PFSK-1 (cell line): ENCODE results near the gene NEK11.

Experiments used
- FOXP2 ChIP-seq: optimal IDR thresholded peaks from 2 replicates; pipeline ENCODE3; 2011; ENCODE audit warnings: borderline replicate concordance, control low read depth, inconsistent platforms; ENCODE audit not compliant: insufficient read depth; ENCODE audit errors: extremely low read length, extremely low read depth
- POLR2AphosphoS5 ChIP-seq: IDR thresholded peaks from 2 replicates; pipeline ENCODE4 v1.6.1; 2012; ENCODE audit warnings: low read depth, mild to moderate bottlenecking, control low read depth, low read length, moderate library complexity
- SIN3A ChIP-seq: IDR thresholded peaks from 2 replicates; pipeline ENCODE4 v1.6.1; 2012; ENCODE audit warnings: mild to moderate bottlenecking, low read length, moderate library complexity, borderline replicate concordance; ENCODE audit not compliant: insufficient read depth
- TAF1 ChIP-seq: IDR thresholded peaks from 2 replicates; pipeline ENCODE4 v1.6.1; 2012; ENCODE audit warnings: low read length, control low read depth, borderline replicate concordance; ENCODE audit not compliant: insufficient read depth
- TF ChIP-seq, protein P1 (sequence below), 2 experiments: IDR thresholded peaks; 2 replicates each; pipeline versions ENCODE4 v1.6.1 to v1.8.0; 2011 to 2012; ENCODE audit warnings: low read depth in 2 of 2, low read length in 2 of 2, control low read depth in 1 of 2, inconsistent platforms in 1 of 2, mild to moderate bottlenecking in 1 of 2, moderate library complexity in 1 of 2; ENCODE audit not compliant: insufficient read depth in 1 of 2

The NEK11 gene

DNA sequence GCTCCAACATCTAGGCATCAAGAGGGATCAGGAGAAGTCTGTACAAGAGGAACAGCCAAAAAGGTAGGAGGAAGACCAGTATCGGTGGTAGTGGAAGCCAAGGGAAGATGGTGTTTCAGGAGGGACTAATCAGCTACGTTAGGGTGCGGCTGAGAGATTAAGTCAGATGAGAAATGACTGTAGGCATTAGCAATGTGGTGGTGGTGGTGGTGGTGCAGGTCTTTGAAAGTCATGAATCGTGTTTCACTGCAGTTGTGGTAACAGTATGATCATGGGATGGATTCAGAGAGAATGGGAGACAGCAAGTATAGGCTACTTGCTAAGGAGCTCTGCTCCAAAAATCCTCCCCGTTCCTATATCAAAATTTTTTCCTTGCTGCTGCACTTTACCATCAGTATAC is 35.6 kb upstream of the NEK11 start:
- TF ChIP-seq POLR2AphosphoS5 (no peak), FOXP2 (no peak), SIN3A (no peak), TAF1 (no peak)
- TF ChIP-seq, protein P1, sequence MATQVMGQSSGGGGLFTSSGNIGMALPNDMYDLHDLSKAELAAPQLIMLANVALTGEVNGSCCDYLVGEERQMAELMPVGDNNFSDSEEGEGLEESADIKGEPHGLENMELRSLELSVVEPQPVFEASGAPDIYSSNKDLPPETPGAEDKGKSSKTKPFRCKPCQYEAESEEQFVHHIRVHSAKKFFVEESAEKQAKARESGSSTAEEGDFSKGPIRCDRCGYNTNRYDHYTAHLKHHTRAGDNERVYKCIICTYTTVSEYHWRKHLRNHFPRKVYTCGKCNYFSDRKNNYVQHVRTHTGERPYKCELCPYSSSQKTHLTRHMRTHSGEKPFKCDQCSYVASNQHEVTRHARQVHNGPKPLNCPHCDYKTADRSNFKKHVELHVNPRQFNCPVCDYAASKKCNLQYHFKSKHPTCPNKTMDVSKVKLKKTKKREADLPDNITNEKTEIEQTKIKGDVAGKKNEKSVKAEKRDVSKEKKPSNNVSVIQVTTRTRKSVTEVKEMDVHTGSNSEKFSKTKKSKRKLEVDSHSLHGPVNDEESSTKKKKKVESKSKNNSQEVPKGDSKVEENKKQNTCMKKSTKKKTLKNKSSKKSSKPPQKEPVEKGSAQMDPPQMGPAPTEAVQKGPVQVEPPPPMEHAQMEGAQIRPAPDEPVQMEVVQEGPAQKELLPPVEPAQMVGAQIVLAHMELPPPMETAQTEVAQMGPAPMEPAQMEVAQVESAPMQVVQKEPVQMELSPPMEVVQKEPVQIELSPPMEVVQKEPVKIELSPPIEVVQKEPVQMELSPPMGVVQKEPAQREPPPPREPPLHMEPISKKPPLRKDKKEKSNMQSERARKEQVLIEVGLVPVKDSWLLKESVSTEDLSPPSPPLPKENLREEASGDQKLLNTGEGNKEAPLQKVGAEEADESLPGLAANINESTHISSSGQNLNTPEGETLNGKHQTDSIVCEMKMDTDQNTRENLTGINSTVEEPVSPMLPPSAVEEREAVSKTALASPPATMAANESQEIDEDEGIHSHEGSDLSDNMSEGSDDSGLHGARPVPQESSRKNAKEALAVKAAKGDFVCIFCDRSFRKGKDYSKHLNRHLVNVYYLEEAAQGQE (IDR thresholded peaks at IDR 0.05; ENCODE audit: insufficient read depth in 1 of 2, low read depth in 2 of 2, low read length in 2 of 2) = no peak

DNA sequence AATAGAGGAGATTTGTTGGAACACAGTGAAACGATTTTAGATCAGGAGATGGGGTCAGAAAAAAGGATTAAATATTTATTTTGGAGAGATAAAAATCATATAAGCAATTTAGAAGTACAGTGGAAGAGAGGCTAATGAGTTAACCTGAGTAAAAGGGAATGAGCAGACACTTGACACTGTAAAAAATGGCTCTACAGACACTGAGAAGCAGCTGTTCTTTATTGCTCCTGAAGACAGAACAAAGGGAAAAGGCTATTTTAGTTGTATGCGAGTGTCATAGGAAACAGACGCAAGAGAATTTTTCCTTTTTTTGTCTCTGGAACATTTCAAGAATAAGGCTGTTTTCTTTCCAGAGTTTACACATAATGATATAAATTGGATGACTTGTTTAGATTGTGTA is 34.3 kb upstream of the NEK11 start:
- no peak for TF ChIP-seq TAF1
- TF ChIP-seq, protein P1 (IDR thresholded peaks at IDR 0.05; ENCODE audit: insufficient read depth in 1 of 2, low read depth in 2 of 2, low read length in 2 of 2) = no peak
- TF ChIP-seq FOXP2 = no peak
- no peak for TF ChIP-seq SIN3A
- no peak for TF ChIP-seq POLR2AphosphoS5

DNA sequence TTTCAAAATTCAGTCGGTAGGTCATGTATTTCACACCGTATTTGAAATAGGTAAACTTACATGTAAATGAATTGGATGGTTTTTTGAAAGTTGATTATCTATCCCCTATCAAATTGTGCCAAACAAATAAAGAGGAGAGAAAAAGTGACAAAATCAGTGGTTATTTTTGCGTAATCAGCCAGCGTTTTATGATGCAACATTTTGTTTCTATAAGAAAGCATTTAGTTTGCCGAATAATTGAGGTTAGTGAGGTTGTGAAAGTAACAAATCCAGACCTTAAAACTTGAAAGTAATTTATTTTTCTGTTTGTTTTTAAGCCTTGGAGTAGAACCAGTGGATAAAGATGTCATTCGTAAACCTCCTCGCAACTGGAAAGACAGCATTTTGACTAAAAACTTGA is 29.4 kb upstream of the NEK11 start:
- TF ChIP-seq, protein P1 (IDR thresholded peaks at IDR 0.05; ENCODE audit: insufficient read depth in 1 of 2, low read depth in 2 of 2, low read length in 2 of 2) = no peak
- TF ChIP-seq FOXP2 (no peak), TAF1 (no peak), POLR2AphosphoS5 (no peak), SIN3A (no peak)

DNA sequence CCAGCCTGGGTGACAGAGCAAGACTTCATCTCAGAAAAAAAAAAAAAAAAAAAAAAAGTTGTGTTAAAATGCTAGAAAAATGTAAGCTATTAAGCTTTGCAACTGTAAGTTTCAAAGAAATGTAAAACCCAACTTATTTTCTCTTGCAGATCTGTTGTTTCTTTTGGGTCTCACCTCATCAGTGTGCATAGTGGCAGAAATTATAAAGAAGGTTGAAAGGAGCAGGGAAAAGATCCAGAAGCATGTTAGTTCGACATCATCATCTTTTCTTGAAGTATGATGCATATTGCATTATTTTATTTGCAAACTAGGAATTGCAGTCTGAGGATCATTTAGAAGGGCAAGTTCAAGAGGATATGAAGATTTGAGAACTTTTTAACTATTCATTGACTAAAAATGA is 25.6 kb upstream of the NEK11 start:
- no peak for TF ChIP-seq FOXP2
- TF ChIP-seq SIN3A = no peak
- no peak for TF ChIP-seq TAF1
- TF ChIP-seq, protein P1 (IDR thresholded peaks at IDR 0.05; ENCODE audit: insufficient read depth in 1 of 2, low read depth in 2 of 2, low read length in 2 of 2) = no peak
- TF ChIP-seq POLR2AphosphoS5 = no peak

DNA sequence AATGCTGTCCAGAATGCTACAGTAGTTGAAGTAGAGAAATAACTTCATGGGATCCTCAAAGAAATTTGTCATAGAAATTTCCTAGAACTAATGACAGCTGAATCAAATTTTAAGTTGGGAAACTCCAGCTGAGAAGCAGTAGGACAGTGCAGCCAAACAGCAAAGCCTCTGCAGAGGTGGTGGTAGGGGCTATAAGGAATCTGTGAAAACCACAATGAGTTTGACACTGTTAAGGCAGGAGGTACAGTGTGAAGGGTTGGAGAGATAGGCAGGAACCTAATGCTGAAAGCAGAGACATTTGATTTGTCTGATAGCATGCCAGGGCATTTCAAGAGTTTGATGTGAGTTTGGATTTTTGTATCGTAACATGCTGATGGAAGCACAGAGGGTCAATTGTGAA is 22.1 kb upstream of the NEK11 start:
- no peak for TF ChIP-seq FOXP2
- no peak for TF ChIP-seq SIN3A
- TF ChIP-seq POLR2AphosphoS5 = no peak
